BLaER1 (cell line): Measurements from ENCODE around the gene TPT1.

Experiments used
- H3K27ac ChIP-seq: shearing (Covaris generic); formaldehyde crosslinking; 2 replicates; pipeline ENCODE4 v1.8.1; 2022
- H3K27me3 ChIP-seq: shearing (Covaris generic); formaldehyde crosslinking; 2 replicates; pipeline ENCODE4 v1.8.1; 2022
- H3K36me3 ChIP-seq: shearing (Covaris generic); formaldehyde crosslinking; 2 replicates; pipeline ENCODE4 v1.8.1; 2022
- H3K4me1 ChIP-seq: shearing (Covaris generic); formaldehyde crosslinking; 2 replicates; pipeline ENCODE4 v1.8.1; 2022
- H3K4me2 ChIP-seq: shearing (Covaris generic); formaldehyde crosslinking; 2 replicates; pipeline ENCODE4 v1.8.1; 2022
- H3K4me3 ChIP-seq: shearing (Covaris generic); formaldehyde crosslinking; 2 replicates; pipeline ENCODE4 v1.8.1; 2022
- H3K9ac ChIP-seq: shearing (Covaris generic); formaldehyde crosslinking; 2 replicates; pipeline ENCODE4 v1.8.1; 2022
- H3K9me3 ChIP-seq: shearing (Covaris generic); formaldehyde crosslinking; 2 replicates; pipeline ENCODE4 v1.8.1; 2022
- H4K20me1 ChIP-seq: shearing (Covaris generic); formaldehyde crosslinking; 2 replicates; pipeline ENCODE4 v1.8.1; 2022
- Cebpa-rat ChIP-seq: shearing (Covaris generic); IDR thresholded peaks from 2 replicates; pipeline ENCODE4 v1.8.1; 2022

TPT1 gene

DNA sequence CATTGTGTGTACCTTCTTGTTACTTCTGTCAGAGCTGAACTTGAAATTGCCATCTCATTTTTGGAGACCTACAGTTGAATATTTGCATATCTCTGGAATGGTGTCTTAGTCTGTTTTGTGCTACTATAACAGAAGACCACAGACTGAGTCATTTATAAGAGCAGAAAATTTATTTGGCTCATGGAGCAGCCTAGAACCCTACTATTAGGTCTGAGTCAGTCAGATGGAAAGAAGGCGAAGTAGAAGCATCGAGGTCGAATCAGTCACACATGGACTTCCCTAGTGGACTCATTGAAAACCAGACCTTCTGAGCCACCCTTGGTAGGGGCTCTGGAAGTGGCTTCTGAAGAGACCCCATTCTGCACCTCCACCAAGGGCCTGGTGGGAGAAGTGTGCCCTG is 33.9 kb upstream of the TPT1 start:
- H3K4me3 ChIP-seq: no peak overlapping the region
- H3K9me3 ChIP-seq: peaks cover 5% of the 10 kb centered on the region; the same call in 1 of the 2 replicates
- no peak overlapping the region for H3K4me2 ChIP-seq
- peaks cover 9% of the 10 kb centered on the region for H3K4me1 ChIP-seq
- H4K20me1 ChIP-seq: no peaks in the 10 kb centered on the region
- no peak overlapping the region for H3K27ac ChIP-seq
- TF ChIP-seq Cebpa-rat: no peak
- peaks cover 14% of the 10 kb centered on the region for H3K36me3 ChIP-seq
- no peak overlapping the region for H3K9ac ChIP-seq
- no peaks in the 10 kb centered on the region for H3K27me3 ChIP-seq

DNA sequence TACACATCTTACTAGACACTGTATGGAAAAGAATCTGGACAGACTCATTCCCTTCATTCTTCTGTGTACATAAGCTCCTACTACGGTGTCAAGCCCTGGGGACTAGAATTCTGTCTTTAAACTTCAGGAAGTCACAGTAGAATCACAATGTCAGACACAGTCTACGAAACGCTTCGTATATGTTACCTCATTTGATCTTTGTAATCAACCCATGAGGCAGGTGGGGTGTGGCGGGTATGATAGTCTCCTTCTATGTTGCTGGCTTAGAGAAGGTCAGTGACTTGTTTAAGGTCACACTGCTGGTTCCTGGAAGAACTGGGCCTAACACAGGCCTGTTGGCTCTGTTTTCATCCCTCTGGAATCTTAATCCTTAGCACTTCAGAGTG is 32.2 kb upstream of the TPT1 start:
- H3K36me3 ChIP-seq: peaks cover 20% of the 10 kb centered on the region
- H3K4me3 ChIP-seq: no peak overlapping the region
- H3K27me3 ChIP-seq: no peaks in the 10 kb centered on the region
- TF ChIP-seq Cebpa-rat: no peak
- peak overlapping the region; percentile 12 for H3K4me2 ChIP-seq
- peaks cover 15% of the 10 kb centered on the region for H3K4me1 ChIP-seq
- peaks cover 5% of the 10 kb centered on the region; the same call in 1 of the 2 replicates for H3K9me3 ChIP-seq
- no peaks in the 10 kb centered on the region for H4K20me1 ChIP-seq
- H3K9ac ChIP-seq: no peak overlapping the region
- H3K27ac ChIP-seq: no peak overlapping the region

DNA sequence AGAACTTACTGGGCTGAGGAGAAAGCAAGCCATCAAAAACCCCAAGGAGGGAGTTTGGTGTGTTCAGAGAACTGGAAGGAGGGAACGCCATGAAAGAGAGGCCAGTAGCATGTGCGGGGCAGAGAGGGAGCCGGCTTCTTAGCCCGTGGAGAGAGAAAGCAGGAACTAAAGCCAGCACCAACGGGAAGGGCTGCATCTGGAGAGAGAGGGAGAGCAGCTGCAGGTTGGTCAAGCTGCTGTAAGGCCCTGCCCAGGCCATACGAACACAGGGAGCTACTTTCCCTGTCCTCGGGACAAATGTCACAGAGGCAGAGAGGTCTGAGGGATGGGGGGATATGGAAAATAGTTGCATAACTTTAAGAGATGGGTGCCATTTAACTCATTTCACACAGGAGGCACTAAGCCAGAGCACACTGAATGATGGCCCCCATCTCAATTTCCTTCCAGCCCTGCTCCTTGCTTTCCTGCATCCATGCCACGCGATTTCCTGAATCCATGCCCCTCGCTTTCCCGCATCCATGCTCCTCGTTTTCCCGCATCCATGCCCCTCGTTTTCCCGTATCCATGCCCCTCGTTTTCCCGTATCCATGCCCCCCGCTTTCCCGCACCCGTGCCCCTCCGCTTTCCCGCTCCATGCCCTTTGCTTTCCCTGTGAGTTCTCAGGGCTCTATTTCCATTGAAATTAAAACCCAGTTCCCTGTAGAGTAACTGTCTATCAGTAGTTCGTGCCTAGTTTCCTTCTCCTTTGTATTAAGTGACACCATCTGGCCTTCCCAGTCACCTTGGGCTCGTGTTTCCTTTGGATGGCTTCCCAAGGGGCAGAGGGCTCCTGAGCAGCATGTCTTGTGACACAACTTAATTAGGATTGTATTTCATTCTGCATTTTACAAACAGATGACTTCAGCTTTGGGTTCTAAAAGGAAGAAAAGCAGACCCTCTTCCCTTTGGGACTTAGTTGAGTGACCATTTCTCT is 31.5 kb upstream of the TPT1 start:
- H3K36me3 ChIP-seq: peaks cover 20% of the 10 kb centered on the region
- peaks cover 20% of the 10 kb centered on the region for H3K4me1 ChIP-seq
- H4K20me1 ChIP-seq: no peaks in the 10 kb centered on the region
- H3K4me3 ChIP-seq: no peak overlapping the region
- peaks cover 5% of the 10 kb centered on the region; the same call in 1 of the 2 replicates for H3K9me3 ChIP-seq
- H3K27me3 ChIP-seq: no peaks in the 10 kb centered on the region
- H3K9ac ChIP-seq: no peak overlapping the region
- no peak overlapping the region for H3K27ac ChIP-seq
- no peak for TF ChIP-seq Cebpa-rat
- peak overlapping the region; percentile 12 for H3K4me2 ChIP-seq

DNA sequence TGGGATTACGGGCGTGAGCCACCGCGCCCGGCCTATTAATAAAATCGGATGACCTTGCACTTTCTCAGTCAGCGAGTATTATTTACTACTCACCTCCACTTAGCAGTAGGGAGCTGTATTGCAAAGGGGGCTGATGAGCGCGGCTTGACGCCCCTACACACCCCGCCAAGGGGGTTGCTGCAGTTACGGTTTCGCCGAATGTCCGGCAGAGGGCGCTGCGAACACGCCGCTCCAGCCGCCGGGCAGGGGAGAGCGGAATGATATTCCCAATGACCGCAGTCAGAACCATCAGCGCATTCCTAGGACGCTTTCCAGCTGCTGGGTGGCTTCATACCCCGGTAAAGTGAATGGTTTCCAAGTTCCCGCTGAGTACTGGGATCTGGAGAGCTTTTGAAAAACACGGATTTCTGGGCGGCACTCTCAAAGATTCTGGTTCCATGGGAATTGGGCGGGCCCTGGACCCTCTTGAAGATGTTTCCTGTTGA is 30.0 kb upstream of the TPT1 start:
- no peaks in the 10 kb centered on the region for H3K27me3 ChIP-seq
- peaks cover 20% of the 10 kb centered on the region for H3K36me3 ChIP-seq
- H3K4me2 ChIP-seq: no peak overlapping the region
- no peak for TF ChIP-seq Cebpa-rat
- peaks cover 27% of the 10 kb centered on the region for H3K4me1 ChIP-seq
- no peak overlapping the region for H3K27ac ChIP-seq
- no peak overlapping the region for H3K4me3 ChIP-seq
- no peaks in the 10 kb centered on the region for H4K20me1 ChIP-seq
- H3K9me3 ChIP-seq: peaks cover 5% of the 10 kb centered on the region; the same call in 1 of the 2 replicates
- H3K9ac ChIP-seq: no peak overlapping the region

DNA sequence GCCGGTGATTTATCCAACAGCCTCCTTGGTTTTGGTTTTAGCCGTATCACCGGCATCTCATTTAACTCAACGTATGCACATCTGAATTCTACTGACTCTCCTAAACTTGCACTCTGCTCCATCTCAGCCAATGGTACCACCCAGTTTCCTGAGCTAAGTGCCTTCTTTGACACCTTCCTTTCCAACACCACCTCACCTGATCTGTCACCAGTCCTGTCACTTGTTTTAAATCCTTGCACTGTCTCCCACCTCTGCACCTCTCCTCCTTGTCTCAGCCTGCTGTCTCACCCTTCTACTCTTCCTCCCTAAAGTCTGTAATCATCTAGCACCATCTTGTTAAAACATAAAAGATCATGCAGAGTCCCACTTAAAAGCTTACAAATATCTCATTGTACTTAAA is 28.1 kb upstream of the TPT1 start:
- Histone ChIP-seq H3K27ac (no peak overlapping the region), H3K4me3 (no peak overlapping the region), H3K9me3 (peaks cover 6% of the 10 kb centered on the region), H3K4me2 (no peak overlapping the region), H3K4me1 (peaks cover 27% of the 10 kb centered on the region), H3K9ac (no peak overlapping the region), H3K36me3 (peaks cover 31% of the 10 kb centered on the region), H4K20me1 (no peaks in the 10 kb centered on the region), H3K27me3 (no peaks in the 10 kb centered on the region)
- TF ChIP-seq Cebpa-rat: no peak

DNA sequence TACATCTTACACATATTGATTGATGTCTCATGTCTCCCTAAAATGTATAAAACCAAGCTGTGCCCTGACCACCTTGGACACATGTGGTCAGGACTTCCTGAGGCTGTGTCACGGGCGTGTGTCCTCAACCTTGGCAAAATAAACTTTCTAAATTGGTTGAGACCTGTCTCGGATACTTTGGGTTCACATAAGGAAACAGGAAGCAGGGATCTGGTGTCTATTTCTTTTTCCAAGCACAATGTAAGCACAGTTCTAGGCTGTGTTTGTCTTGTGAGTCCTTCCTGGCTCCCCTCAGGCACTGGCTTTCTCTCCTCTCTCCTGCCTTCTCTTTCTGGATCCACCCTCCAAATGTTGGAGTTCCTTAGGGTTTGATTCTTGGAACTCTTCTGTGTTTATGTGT is 27.6 kb upstream of the TPT1 start:
- Histone ChIP-seq H3K4me2 (no peak overlapping the region), H3K4me3 (no peak overlapping the region), H3K27me3 (no peaks in the 10 kb centered on the region), H3K9ac (no peak overlapping the region), H3K4me1 (peaks cover 27% of the 10 kb centered on the region), H3K9me3 (peaks cover 12% of the 10 kb centered on the region), H3K27ac (no peak overlapping the region), H3K36me3 (peaks cover 34% of the 10 kb centered on the region), H4K20me1 (no peaks in the 10 kb centered on the region)
- no peak for TF ChIP-seq Cebpa-rat

DNA sequence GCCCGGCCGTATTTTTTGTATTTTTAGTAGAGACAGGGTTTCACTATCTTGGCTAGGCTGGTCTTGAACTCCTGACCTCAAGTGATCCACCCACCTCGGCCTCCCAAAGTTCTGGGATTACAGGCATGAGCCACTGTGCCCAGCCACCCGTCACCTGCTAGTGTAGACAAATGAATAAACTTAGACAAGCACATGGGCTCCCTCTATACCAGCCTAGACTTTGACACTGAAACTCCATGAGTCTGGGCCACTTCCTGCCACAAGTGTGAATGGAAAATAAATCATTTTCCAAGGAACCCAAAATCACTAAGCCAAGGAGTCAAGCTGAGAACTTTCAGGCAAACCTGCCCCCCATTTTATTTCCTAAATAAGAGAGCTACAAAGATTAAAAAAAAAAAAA is 27.0 kb upstream of the TPT1 start:
- H3K27ac ChIP-seq: no peak overlapping the region

DNA sequence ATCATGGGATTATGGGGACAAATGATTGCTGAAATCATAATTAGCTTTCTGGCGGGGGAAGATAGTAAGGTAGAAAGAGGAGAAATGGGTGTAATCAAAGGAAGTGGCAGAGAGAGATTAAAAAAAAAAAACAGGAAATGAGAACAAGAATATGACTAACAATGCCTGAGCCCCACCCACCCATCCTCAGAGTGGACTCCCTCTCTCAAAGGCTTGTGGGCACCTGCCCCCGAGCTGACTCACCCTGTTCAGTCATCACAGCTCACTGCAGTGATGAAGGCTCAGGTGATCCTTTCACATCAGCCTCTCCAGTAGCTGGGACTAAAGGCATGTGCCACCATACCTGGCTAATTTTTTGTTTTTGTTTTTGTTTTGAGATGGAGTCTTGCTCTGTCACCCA is 26.4 kb upstream of the TPT1 start:
- TF ChIP-seq Cebpa-rat: no peak
- Histone ChIP-seq H3K27ac (no peak overlapping the region), H3K4me1 (peaks cover 17% of the 10 kb centered on the region), H3K36me3 (peaks cover 43% of the 10 kb centered on the region), H3K4me2 (0 out of 2 replicates have a peak overlapping the region, but pooled peaks have one; percentile 17), H3K9me3 (peaks cover 24% of the 10 kb centered on the region), H3K9ac (no peak overlapping the region), H3K27me3 (no peaks in the 10 kb centered on the region), H3K4me3 (no peak overlapping the region), H4K20me1 (no peaks in the 10 kb centered on the region)

More for the DNA sequence above, 27.0 kb upstream of the TPT1 start:
- H3K9me3 ChIP-seq: peaks cover 17% of the 10 kb centered on the region
- no peak for TF ChIP-seq Cebpa-rat
- peaks cover 23% of the 10 kb centered on the region for H3K4me1 ChIP-seq
- no peaks in the 10 kb centered on the region for H4K20me1 ChIP-seq
- no peak overlapping the region for H3K4me3 ChIP-seq
- H3K36me3 ChIP-seq: peaks cover 36% of the 10 kb centered on the region
- H3K9ac ChIP-seq: no peak overlapping the region
- no peaks in the 10 kb centered on the region for H3K27me3 ChIP-seq
- no peak overlapping the region for H3K4me2 ChIP-seq

DNA sequence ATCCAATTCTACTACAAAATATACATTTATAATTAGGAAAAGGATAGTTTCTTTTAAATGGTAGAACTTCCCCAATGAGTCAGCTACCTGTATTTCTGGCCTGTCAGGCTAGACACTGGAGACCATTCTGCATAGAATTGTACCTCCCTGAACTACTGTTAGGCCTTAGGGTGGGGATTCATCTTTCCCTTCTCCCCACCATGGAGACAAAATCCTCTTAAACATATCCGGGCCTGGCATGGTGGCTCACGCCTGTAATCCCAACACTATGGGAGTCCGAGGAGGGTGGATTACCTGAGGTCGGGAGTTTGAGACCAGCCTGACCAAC is 24.5 kb upstream of the TPT1 start:
- no peak for TF ChIP-seq Cebpa-rat
- peaks cover 48% of the 10 kb centered on the region for H3K36me3 ChIP-seq
- no peaks in the 10 kb centered on the region for H3K27me3 ChIP-seq
- H4K20me1 ChIP-seq: no peaks in the 10 kb centered on the region
- H3K9ac ChIP-seq: no peak overlapping the region
- H3K4me1 ChIP-seq: peaks cover 17% of the 10 kb centered on the region
- H3K27ac ChIP-seq: no peak overlapping the region
- H3K4me2 ChIP-seq: no peak overlapping the region
- no peak overlapping the region for H3K4me3 ChIP-seq
- H3K9me3 ChIP-seq: peaks cover 20% of the 10 kb centered on the region

DNA sequence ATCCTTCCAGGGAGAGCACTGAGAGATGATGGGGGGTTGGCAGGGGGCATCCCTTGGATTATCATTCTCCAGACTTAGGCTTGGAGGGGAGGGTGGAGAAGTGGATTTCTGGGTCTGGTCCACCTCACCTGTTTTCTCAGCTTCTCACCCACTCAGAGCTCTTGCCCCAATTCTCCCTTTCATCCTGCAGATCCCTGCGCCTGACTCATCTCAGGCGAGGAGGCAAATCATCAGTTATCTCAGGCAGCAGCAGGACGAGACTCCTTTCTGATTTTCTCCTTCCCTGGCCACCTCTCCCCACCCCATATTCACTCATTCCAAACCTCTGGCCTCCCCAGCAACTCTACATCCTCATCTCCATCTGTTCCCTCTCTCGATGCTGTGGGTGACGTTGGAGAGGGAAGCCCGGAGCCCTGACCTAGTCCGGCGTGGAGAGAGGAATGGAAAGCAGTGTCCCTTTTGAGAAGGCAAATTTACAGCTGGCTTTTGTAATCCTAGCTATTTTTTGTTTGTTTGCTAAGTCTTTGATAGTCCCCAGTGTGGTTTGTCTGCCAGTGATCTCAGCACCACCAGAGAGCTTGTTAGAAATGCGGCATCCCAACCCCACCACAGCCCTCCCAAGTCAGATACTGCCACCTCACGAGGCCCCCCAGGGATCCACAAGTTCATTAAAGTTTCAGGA is 24.0 kb upstream of the TPT1 start:
- peaks cover 20% of the 10 kb centered on the region for H3K9me3 ChIP-seq
- H3K27ac ChIP-seq: no peak overlapping the region

More for the DNA sequence above, 24.0 kb upstream of the TPT1 start:
- no peak for TF ChIP-seq Cebpa-rat
- no peaks in the 10 kb centered on the region for H3K27me3 ChIP-seq
- peaks cover 50% of the 10 kb centered on the region for H3K36me3 ChIP-seq
- peaks cover 17% of the 10 kb centered on the region for H3K4me1 ChIP-seq
- H3K4me3 ChIP-seq: no peak overlapping the region
- H3K9ac ChIP-seq: no peak overlapping the region
- H4K20me1 ChIP-seq: no peaks in the 10 kb centered on the region
- no peak overlapping the region for H3K4me2 ChIP-seq
